ENCODE results near the gene DCUN1D3.

The DCUN1D3 gene

GRCh38 chr16:20830372-20830771, 69.8 kb downstream of the DCUN1D3 start:
- H3K4me3 ChIP-seq = no peak overlapping the region
- no peaks in the 10 kb centered on the region for H3K9me3 ChIP-seq (ENCODE audit: low read depth, low read length)
- H3K36me3 ChIP-seq (ENCODE audit: insufficient read depth, low read length) = peaks cover 3% of the 10 kb centered on the region; the same call in 1 of the 2 replicates
- H3K9ac ChIP-seq (ENCODE audit: insufficient read length) = no peak overlapping the region
- no peak for TF ChIP-seq EZH2 (IDR thresholded peaks at IDR 0.05)
- no peak for TF ChIP-seq POLR2AphosphoS5 (IDR thresholded peaks at IDR 0.05; ENCODE audit: borderline replicate concordance, low read depth, low read length)
- TF ChIP-seq FOXP2 (optimal IDR thresholded peaks at IDR 0.05; ENCODE audit: control extremely low read depth, extremely low read length, insufficient read depth) = no peak
- no peak for DNase-seq (ENCODE audit: low read depth, low spot score)
- no peak overlapping the region for H3K27ac ChIP-seq

GRCh38 chr16:20829536-20829935, 70.6 kb downstream of the DCUN1D3 start:
- no peak for DNase-seq (ENCODE audit: low read depth, low spot score)
- Histone ChIP-seq H3K9ac (ENCODE audit: insufficient read length) (no peak overlapping the region), H3K9me3 (ENCODE audit: low read depth, low read length) (no peaks in the 10 kb centered on the region), H3K4me3 (no peak overlapping the region), H3K27ac (no peak overlapping the region), H3K36me3 (ENCODE audit: insufficient read depth, low read length) (peaks cover 3% of the 10 kb centered on the region; the same call in 1 of the 2 replicates)
- TF ChIP-seq FOXP2 (optimal IDR thresholded peaks at IDR 0.05; ENCODE audit: control extremely low read depth, extremely low read length, insufficient read depth) (no peak), POLR2AphosphoS5 (IDR thresholded peaks at IDR 0.05; ENCODE audit: borderline replicate concordance, low read depth, low read length) (no peak), EZH2 (IDR thresholded peaks at IDR 0.05) (no peak)

GRCh38 chr16:20826039-20826566, 74.1 kb downstream of the DCUN1D3 start:
- no peaks in the 10 kb centered on the region for H3K9me3 ChIP-seq (ENCODE audit: low read depth, low read length)
- H3K36me3 ChIP-seq (ENCODE audit: insufficient read depth, low read length) = peaks cover 3% of the 10 kb centered on the region; the same call in 1 of the 2 replicates
- TF ChIP-seq EZH2 (IDR thresholded peaks at IDR 0.05) (no peak), FOXP2 (optimal IDR thresholded peaks at IDR 0.05; ENCODE audit: control extremely low read depth, extremely low read length, insufficient read depth) (no peak)
- no peak overlapping the region for H3K4me3 ChIP-seq
- no peak for DNase-seq (ENCODE audit: low read depth, low spot score)
- no peak overlapping the region for H3K9ac ChIP-seq (ENCODE audit: insufficient read length)
- no peak overlapping the region for H3K27ac ChIP-seq

- no peak for DNase-seq (ENCODE audit: low read depth, low spot score)
- no peaks in the 10 kb centered on the region for H3K9me3 ChIP-seq (ENCODE audit: low read depth, low read length)
- no peak overlapping the region for H3K9ac ChIP-seq (ENCODE audit: insufficient read length)
- H3K27ac ChIP-seq = no peak overlapping the region
- H3K36me3 ChIP-seq (ENCODE audit: insufficient read depth, low read length) = peaks cover 3% of the 10 kb centered on the region; the same call in 1 of the 2 replicates
- TF ChIP-seq POLR2AphosphoS5 (IDR thresholded peaks at IDR 0.05; ENCODE audit: borderline replicate concordance, low read depth, low read length) = no peak
- no peak for TF ChIP-seq FOXP2 (optimal IDR thresholded peaks at IDR 0.05; ENCODE audit: control extremely low read depth, extremely low read length, insufficient read depth)
- TF ChIP-seq EZH2 (IDR thresholded peaks at IDR 0.05) = no peak
- H3K4me3 ChIP-seq = no peak overlapping the region
Observed at GRCh38 chr16:20822521-20823325, 77.4 kb downstream of the DCUN1D3 start.

- H3K9me3 ChIP-seq (ENCODE audit: low read depth, low read length) = no peaks in the 10 kb centered on the region
- no peak for TF ChIP-seq POLR2AphosphoS5 (IDR thresholded peaks at IDR 0.05; ENCODE audit: borderline replicate concordance, low read depth, low read length)
- no peak for TF ChIP-seq EZH2 (IDR thresholded peaks at IDR 0.05)
- no peak for TF ChIP-seq FOXP2 (optimal IDR thresholded peaks at IDR 0.05; ENCODE audit: control extremely low read depth, extremely low read length, insufficient read depth)
- DNase-seq (ENCODE audit: low read depth, low spot score) = no peak
- H3K36me3 ChIP-seq (ENCODE audit: insufficient read depth, low read length) = no peaks in the 10 kb centered on the region
- no peak overlapping the region for H3K27ac ChIP-seq
- no peak overlapping the region for H3K4me3 ChIP-seq
- H3K9ac ChIP-seq (ENCODE audit: insufficient read length) = no peak overlapping the region
Observed at GRCh38 chr16:20821682-20822081, 78.5 kb downstream of the DCUN1D3 start.

GRCh38 chr16:20818929-20819585, 81.1 kb downstream of the DCUN1D3 start:
- no peak overlapping the region for H3K4me3 ChIP-seq
- H3K9me3 ChIP-seq (ENCODE audit: low read depth, low read length) = no peaks in the 10 kb centered on the region
- no peak for TF ChIP-seq FOXP2 (optimal IDR thresholded peaks at IDR 0.05; ENCODE audit: control extremely low read depth, extremely low read length, insufficient read depth)
- no peak for TF ChIP-seq EZH2 (IDR thresholded peaks at IDR 0.05)
- TF ChIP-seq POLR2AphosphoS5 (IDR thresholded peaks at IDR 0.05; ENCODE audit: borderline replicate concordance, low read depth, low read length) = no peak
- DNase-seq (ENCODE audit: low read depth, low spot score) = no peak
- H3K36me3 ChIP-seq (ENCODE audit: insufficient read depth, low read length) = no peaks in the 10 kb centered on the region
- H3K27ac ChIP-seq = no peak overlapping the region
- no peak overlapping the region for H3K9ac ChIP-seq (ENCODE audit: insufficient read length)

- Histone ChIP-seq H3K27ac (no peak overlapping the region), H3K4me3 (no peak overlapping the region), H3K9ac (ENCODE audit: insufficient read length) (no peak overlapping the region), H3K36me3 (ENCODE audit: insufficient read depth, low read length) (no peaks in the 10 kb centered on the region), H3K9me3 (ENCODE audit: low read depth, low read length) (no peaks in the 10 kb centered on the region)
- no peak for DNase-seq (ENCODE audit: low read depth, low spot score)
- TF ChIP-seq EZH2 (IDR thresholded peaks at IDR 0.05) (no peak), POLR2AphosphoS5 (IDR thresholded peaks at IDR 0.05; ENCODE audit: borderline replicate concordance, low read depth, low read length) (no peak), FOXP2 (optimal IDR thresholded peaks at IDR 0.05; ENCODE audit: control extremely low read depth, extremely low read length, insufficient read depth) (no peak)
Observed at GRCh38 chr16:20814784-20815183, 85.4 kb downstream of the DCUN1D3 start.

GRCh38 chr16:20812510-20812909, 87.6 kb downstream of the DCUN1D3 start:
- DNase-seq (ENCODE audit: low read depth, low spot score) = no peak
- Histone ChIP-seq H3K9ac (ENCODE audit: insufficient read length) (no peak overlapping the region), H3K36me3 (ENCODE audit: insufficient read depth, low read length) (no peaks in the 10 kb centered on the region), H3K9me3 (ENCODE audit: low read depth, low read length) (no peaks in the 10 kb centered on the region), H3K27ac (no peak overlapping the region), H3K4me3 (no peak overlapping the region)
- TF ChIP-seq EZH2 (IDR thresholded peaks at IDR 0.05) = no peak
- TF ChIP-seq POLR2AphosphoS5 (IDR thresholded peaks at IDR 0.05; ENCODE audit: borderline replicate concordance, low read depth, low read length) = no peak
- no peak for TF ChIP-seq FOXP2 (optimal IDR thresholded peaks at IDR 0.05; ENCODE audit: control extremely low read depth, extremely low read length, insufficient read depth)

All from SK-N-MC (cell line).